ENCODE measurements around the gene HHATL.

Gene HHATL

GRCh38 chr3:42712344-42712648, 9.7 kb upstream of the HHATL start:
- no peak for DNase-seq

GRCh38 chr3:42711491-42712343, 9.1 kb upstream of the HHATL start:
- DNase-seq = no peak

- DNase-seq = no peak
These were observed 7.9 kb upstream of the HHATL start for GRCh38 chr3:42710323-42711021.

GRCh38 chr3:42709621-42710020, 7.0 kb upstream of the HHATL start:
- DNase-seq = no peak

- DNase-seq = no peak
These were observed 6.1 kb upstream of the HHATL start for GRCh38 chr3:42708611-42709151.

GRCh38 chr3:42707620-42708355, 5.2 kb upstream of the HHATL start:
- DNase-seq = no peak

GRCh38 chr3:42706721-42707619, 4.4 kb upstream of the HHATL start:
- no peak for DNase-seq

GRCh38 chr3:42705962-42706585, 3.5 kb upstream of the HHATL start:
- no peak for DNase-seq

GRCh38 chr3:42705058-42705767, 2.6 kb upstream of the HHATL start:
- DNase-seq = no peak

GRCh38 chr3:42704136-42704841, 1.7 kb upstream of the HHATL start:
- DNase-seq = no peak

- DNase-seq = no peak
These were observed 1.1 kb upstream of the HHATL start for GRCh38 chr3:42703695-42704025.

GRCh38 chr3:42702982-42703694, 540 bp upstream of the HHATL start:
- DNase-seq = no peak

- peak; percentile 80 to 89 for DNase-seq
These were observed 1.1 kb downstream of the HHATL start for GRCh38 chr3:42701371-42702065.

GRCh38 chr3:42700366-42701288, 2.0 kb downstream of the HHATL start:
- DNase-seq = no peak

- DNase-seq = no peak
These were observed 3.1 kb downstream of the HHATL start for GRCh38 chr3:42699511-42699971.

GRCh38 chr3:42698911-42699230, 3.7 kb downstream of the HHATL start:
- DNase-seq = no peak

GRCh38 chr3:42698216-42698910, 4.2 kb downstream of the HHATL start:
- no peak for DNase-seq
